ENCODE data around the gene ATP9A. TPM values are rescaled to one million over a fixed set of nuclear protein-coding genes. Genes with fewer than 3 reads are reported as not detected.
"Not testable (repeated sequence)": the region's sequence is repeated elsewhere in the genome, so short reads cannot be mapped to it uniquely, and the experiment has no call there.

The ATP9A gene
- total RNA-seq, 2 experiments from 2014 or later = 1.4 to 1.6 TPM

GRCh38 chr20:51648571-51648947 lies 119.6 kb downstream of the ATP9A start:
- H3K27ac Mint-ChIP-seq = no peak overlapping the region
- no peaks in the 10 kb centered on the region for H3K36me3 Mint-ChIP-seq
- H3K4me1 Mint-ChIP-seq (ENCODE audit: low read depth) = no peaks in the 10 kb centered on the region
- intact Hi-C loops (cut with micrococcal nuclease) = no loop called here
- H3K27me3 Mint-ChIP-seq = peaks cover 5% of the 10 kb centered on the region
- H3K4me3 Mint-ChIP-seq = no peak overlapping the region
- POLR2A ChIA-PET = no interaction called here
- no peak for DNase-seq
- CTCF ChIA-PET = interaction anchor here (1.0 kb wide), 1 partner anchor 11 kb away, joined by 3 read pairs; no protein-coding TSS in a partner anchor
- H3K9me3 Mint-ChIP-seq = no peaks in the 10 kb centered on the region

GRCh38 chr20:51647674-51648570 lies 120.3 kb downstream of the ATP9A start:
- ChIA-PET POLR2A (no interaction called here), CTCF (interaction anchor here (1.0 kb wide), 1 partner anchor 12 kb away, joined by 3 read pairs; no protein-coding TSS in a partner anchor)
- Mint-ChIP-seq H3K9me3 (no peaks in the 10 kb centered on the region), H3K27me3 (peaks cover 5% of the 10 kb centered on the region), H3K4me1 (ENCODE audit: low read depth) (no peaks in the 10 kb centered on the region), H3K4me3 (no peak overlapping the region), H3K36me3 (no peaks in the 10 kb centered on the region), H3K27ac (no peak overlapping the region)
- intact Hi-C loops (cut with micrococcal nuclease) = no loop called here
- no peak for DNase-seq

- H3K36me3 Mint-ChIP-seq; H3K9me3 Mint-ChIP-seq; intact Hi-C loops (cut with micrococcal nuclease); H3K27ac Mint-ChIP-seq; POLR2A ChIA-PET; H3K27me3 Mint-ChIP-seq; H3K4me3 Mint-ChIP-seq; H3K4me1 Mint-ChIP-seq (ENCODE audit: low read depth); DNase-seq: not testable (repeated sequence)
- CTCF ChIA-PET = interaction anchor here (0.5 to 1.0 kb wide), 4 partner anchors 47 to 548 kb away, joined by 3 read pairs; partner anchors contain the start of gene ZFP64
Observed at GRCh38 chr20:51643810-51644209, 124.4 kb downstream of the ATP9A start.

- Mint-ChIP-seq H3K27ac (no peak overlapping the region), H3K9me3 (no peaks in the 10 kb centered on the region), H3K36me3 (no peaks in the 10 kb centered on the region), H3K27me3 (peaks cover 8% of the 10 kb centered on the region), H3K4me3 (no peak overlapping the region), H3K4me1 (ENCODE audit: low read depth) (peaks cover 8% of the 10 kb centered on the region)
- CTCF ChIA-PET = no interaction called here
- intact Hi-C loops (cut with micrococcal nuclease) = no loop called here
- no peak for DNase-seq
- POLR2A ChIA-PET = no interaction called here
Observed at GRCh38 chr20:51643390-51643789, 124.8 kb downstream of the ATP9A start.

GRCh38 chr20:51641866-51642265 lies 126.3 kb downstream of the ATP9A start:
- H3K27ac Mint-ChIP-seq = no peak overlapping the region
- intact Hi-C loops (cut with micrococcal nuclease) = no loop called here
- H3K9me3 Mint-ChIP-seq = no peaks in the 10 kb centered on the region
- POLR2A ChIA-PET = no interaction called here
- H3K27me3 Mint-ChIP-seq = peaks cover 10% of the 10 kb centered on the region
- CTCF ChIA-PET = interaction anchor here (0.7 to 1.5 kb wide), 3 partner anchors 21 to 335 kb away, joined by 3 to 5 read pairs (median 4); no protein-coding TSS in a partner anchor
- H3K4me3 Mint-ChIP-seq = no peak overlapping the region
- no peaks in the 10 kb centered on the region for H3K36me3 Mint-ChIP-seq
- peaks cover 14% of the 10 kb centered on the region for H3K4me1 Mint-ChIP-seq (ENCODE audit: low read depth)
- DNase-seq = no peak

- DNase-seq = no peak
- no peaks in the 10 kb centered on the region for H3K36me3 Mint-ChIP-seq
- no peaks in the 10 kb centered on the region for H3K9me3 Mint-ChIP-seq
- no peak overlapping the region for H3K27ac Mint-ChIP-seq
- H3K4me1 Mint-ChIP-seq (ENCODE audit: low read depth) = peaks cover 25% of the 10 kb centered on the region
- POLR2A ChIA-PET = no interaction called here
- no peak overlapping the region for H3K4me3 Mint-ChIP-seq
- CTCF ChIA-PET = interaction anchor here (1.4 to 3.4 kb wide), 3 partner anchors 18 to 441 kb away, joined by 4 to 11 read pairs (median 4); no protein-coding TSS in a partner anchor
- intact Hi-C loops (cut with micrococcal nuclease) = no loop called here
- H3K27me3 Mint-ChIP-seq = peaks cover 8% of the 10 kb centered on the region
Observed at GRCh38 chr20:51640743-51641142, 127.4 kb downstream of the ATP9A start.

- no peaks in the 10 kb centered on the region for H3K9me3 Mint-ChIP-seq
Observed at GRCh38 chr20:51639206-51639832, 128.9 kb downstream of the ATP9A start.

GRCh38 chr20:51637241-51637640 lies 130.9 kb downstream of the ATP9A start:
- H3K27ac Mint-ChIP-seq = peak overlapping the region; percentile 61
- H3K27me3 Mint-ChIP-seq = peaks cover 12% of the 10 kb centered on the region
- no peaks in the 10 kb centered on the region for H3K9me3 Mint-ChIP-seq
- DNase-seq = no peak
- H3K4me1 Mint-ChIP-seq (ENCODE audit: low read depth) = peaks cover 49% of the 10 kb centered on the region
- POLR2A ChIA-PET = interaction anchor here (0.8 to 1.2 kb wide), 2 partner anchors 96 to 120 kb away, joined by 3 read pairs; no protein-coding TSS in a partner anchor
- H3K4me3 Mint-ChIP-seq = no peak overlapping the region
- intact Hi-C loops (cut with micrococcal nuclease) = loop anchor here (2.0 to 10.0 kb wide), 3 partner anchors 24 to 572 kb away; no protein-coding TSS in a partner anchor
- CTCF ChIA-PET = interaction anchor here (0.9 to 2.4 kb wide), 4 partner anchors 24 to 492 kb away, joined by 3 to 10 read pairs (median 5); no protein-coding TSS in a partner anchor
- H3K36me3 Mint-ChIP-seq = no peaks in the 10 kb centered on the region

More at GRCh38 chr20:51639206-51639832, 128.9 kb downstream of the ATP9A start:
- no peak overlapping the region for H3K4me3 Mint-ChIP-seq
- ChIA-PET CTCF (interaction anchor here (0.9 to 3.4 kb wide), 7 partner anchors 17 to 445 kb away, joined by 3 to 11 read pairs (median 4); no protein-coding TSS in a partner anchor), POLR2A (no interaction called here)
- peak; percentile 79 for DNase-seq
- H3K27ac Mint-ChIP-seq = no peak overlapping the region
- H3K36me3 Mint-ChIP-seq = no peaks in the 10 kb centered on the region
- intact Hi-C loops (cut with micrococcal nuclease) = loop anchor here (1.0 to 10.0 kb wide), 3 partner anchors 327 to 575 kb away; no protein-coding TSS in a partner anchor
- H3K27me3 Mint-ChIP-seq = peaks cover 7% of the 10 kb centered on the region
- H3K4me1 Mint-ChIP-seq (ENCODE audit: low read depth) = peaks cover 35% of the 10 kb centered on the region

- Mint-ChIP-seq H3K4me1 (ENCODE audit: low read depth) (peaks cover 58% of the 10 kb centered on the region), H3K9me3 (no peaks in the 10 kb centered on the region), H3K36me3 (no peaks in the 10 kb centered on the region), H3K4me3 (no peak overlapping the region), H3K27ac (peak overlapping the region; percentile 61), H3K27me3 (peaks cover 17% of the 10 kb centered on the region)
- DNase-seq = peak; percentile 77
- intact Hi-C loops (cut with micrococcal nuclease) = loop anchor here (2.0 to 10.0 kb wide), 3 partner anchors 25 to 571 kb away; no protein-coding TSS in a partner anchor
- POLR2A ChIA-PET = no interaction called here
- CTCF ChIA-PET = interaction anchor here (0.9 to 2.4 kb wide), 2 partner anchors 23 to 65 kb away, joined by 7 to 10 read pairs; no protein-coding TSS in a partner anchor
Observed at GRCh38 chr20:51636123-51636522, 132.1 kb downstream of the ATP9A start.

GRCh38 chr20:51635680-51636079 lies 132.5 kb downstream of the ATP9A start:
- CTCF ChIA-PET = no interaction called here
- H3K27ac Mint-ChIP-seq = peak overlapping the region; percentile 59

GRCh38 chr20:51634877-51635276 lies 133.3 kb downstream of the ATP9A start:
- intact Hi-C loops (cut with micrococcal nuclease) = loop anchor here (5.0 to 10.0 kb wide), 2 partner anchors 38 to 570 kb away; no protein-coding TSS in a partner anchor
- H3K27ac Mint-ChIP-seq = peak overlapping the region; percentile 38
- CTCF ChIA-PET = no interaction called here

More at GRCh38 chr20:51635680-51636079, 132.5 kb downstream of the ATP9A start:
- no peak for DNase-seq
- H3K4me3 Mint-ChIP-seq = no peak overlapping the region
- POLR2A ChIA-PET = no interaction called here
- intact Hi-C loops (cut with micrococcal nuclease) = loop anchor here (2.0 to 10.0 kb wide), 3 partner anchors 25 to 571 kb away; no protein-coding TSS in a partner anchor
- no peaks in the 10 kb centered on the region for H3K36me3 Mint-ChIP-seq
- peaks cover 21% of the 10 kb centered on the region for H3K27me3 Mint-ChIP-seq
- H3K9me3 Mint-ChIP-seq = no peaks in the 10 kb centered on the region
- H3K4me1 Mint-ChIP-seq (ENCODE audit: low read depth) = peaks cover 62% of the 10 kb centered on the region

More at GRCh38 chr20:51634877-51635276, 133.3 kb downstream of the ATP9A start:
- Mint-ChIP-seq H3K27me3 (peaks cover 25% of the 10 kb centered on the region), H3K36me3 (no peaks in the 10 kb centered on the region), H3K4me1 (ENCODE audit: low read depth) (peaks cover 69% of the 10 kb centered on the region), H3K9me3 (no peaks in the 10 kb centered on the region), H3K4me3 (no peak overlapping the region)
- POLR2A ChIA-PET = interaction anchor here (0.9 kb wide), 1 partner anchor 26 kb away, joined by 3 read pairs; no protein-coding TSS in a partner anchor
- DNase-seq = no peak
